GM12878 (cell line): ENCODE results near the gene ZCCHC2. TPM values are rescaled to one million over a fixed set of nuclear protein-coding genes. Genes with fewer than 3 reads are reported as not detected.

Experiments
- BACH1 ChIP-seq: fragments of 450-650 bp; IDR thresholded peaks from 2 replicates; pipeline ENCODE4 v1.6.1; 2017; ENCODE audit warnings: mild to moderate bottlenecking, borderline replicate concordance
- CHD2 ChIP-seq: IDR thresholded peaks from 2 replicates; pipeline ENCODE4 v1.6.1; 2011; ENCODE audit warnings: low read depth, low read length, improper control_type of control experiment, borderline replicate concordance
- CREM ChIP-seq: IDR thresholded peaks from 2 replicates; pipeline ENCODE4 v1.6.1; 2014; ENCODE audit warnings: antibody characterized with exemption, low read depth
- EZH2 ChIP-seq: IDR thresholded peaks from 2 replicates; pipeline ENCODE4 v1.6.1; 2012; ENCODE audit warnings: low read depth, mild to moderate bottlenecking, control low read depth, inconsistent platforms, low read length, borderline replicate concordance; ENCODE audit not compliant: control insufficient read depth
- FOXM1 ChIP-seq: IDR thresholded peaks from 2 replicates; pipeline ENCODE4 v1.6.1; 2012; ENCODE audit warnings: low read depth, mild to moderate bottlenecking, inconsistent platforms, low read length, moderate library complexity
- GABPA ChIP-seq: IDR thresholded peaks from 2 replicates; pipeline ENCODE4 v1.6.1; 2014; ENCODE audit warnings: antibody characterized with exemption, low read depth, mild to moderate bottlenecking, inconsistent platforms
- GATAD2B ChIP-seq: fragments of 450-650 bp; conservative IDR thresholded peaks from 2 replicates; pipeline ENCODE4 v1.6.1; 2017; ENCODE audit warnings: low read depth, mild to moderate bottlenecking, moderate library complexity
- HDAC6 ChIP-seq: fragments of 200-600 bp; sonication (generic); IDR thresholded peaks from one replicate; pipeline ENCODE4 v1.8.0; 2017; ENCODE audit warnings: antibody characterized with exemption; ENCODE audit not compliant: unreplicated experiment
- IKZF1 ChIP-seq: fragments of 450-650 bp; conservative IDR thresholded peaks from 2 replicates; pipeline ENCODE4 v1.6.1; 2017; ENCODE audit warnings: antibody characterized with exemption, mild to moderate bottlenecking
- IKZF2 ChIP-seq, 2 experiments: fragments of 450-650 bp; IDR thresholded peaks; 2 replicates each; pipeline ENCODE4 v1.6.1; 2017; ENCODE audit warnings: mild to moderate bottlenecking in 2 of 2, moderate library complexity in 2 of 2
- JUNB ChIP-seq: IDR thresholded peaks from 2 replicates; pipeline ENCODE4 v1.6.1; 2016; ENCODE audit warnings: antibody characterized with exemption, mild to moderate bottlenecking
- KDM1A ChIP-seq: fragments of 200-600 bp; sonication (generic); IDR thresholded peaks from 2 replicates; pipeline ENCODE4 v1.6.1; 2016; ENCODE audit warnings: borderline replicate concordance
- PKNOX1 ChIP-seq: fragments of 450-650 bp; IDR thresholded peaks from 2 replicates; pipeline ENCODE4 v1.6.1; 2016; ENCODE audit warnings: mild to moderate bottlenecking
- SPI1 ChIP-seq: IDR thresholded peaks from 2 replicates; pipeline ENCODE4 v1.6.1; 2011; ENCODE audit warnings: low read depth, mild to moderate bottlenecking, low read length, moderate library complexity, borderline replicate concordance; ENCODE audit not compliant: insufficient read depth
- TCF7 ChIP-seq: IDR thresholded peaks from 2 replicates; pipeline ENCODE4 v1.6.1; 2014; ENCODE audit warnings: antibody characterized with exemption, borderline replicate concordance
- USF2 ChIP-seq: IDR thresholded peaks from 2 replicates; pipeline ENCODE4 v1.6.1; 2011; ENCODE audit warnings: low read depth, low read length, improper control_type of control experiment, borderline replicate concordance
- YBX1 ChIP-seq: fragments of 450-650 bp; IDR thresholded peaks from 2 replicates; pipeline ENCODE4 v1.6.1; 2016; ENCODE audit warnings: antibody characterized with exemption
- ZSCAN29 ChIP-seq: fragments of 450-650 bp; IDR thresholded peaks from 2 replicates; pipeline ENCODE4 v1.6.1; 2017; ENCODE audit warnings: mild to moderate bottlenecking, moderate library complexity
- polyA plus RNA-seq, 11 experiments: library from polyadenylated mRNA; depleted of rRNA in 4 of 11; unstranded in 6 of 11; stranded (reverse) in 5 of 11; fragments of >200 nt; fragmentation: Nextera tagmentation in 4 of 11; fragmentation: Illumina TruSeq in 1 of 11; extraction: Ambion mirVana in 4 of 11; extraction: Trizol in 1 of 11; gene quantifications; 1 replicate in 1 of 11; 2 replicates in 10 of 11; pipeline versions ENCODE4 v1.2.1 to v1.2.3, GENCODE V29; 2011 to 2016; ENCODE audit warnings: inconsistent platforms in 2 of 11, missing spikeins in 2 of 11, low read depth in 1 of 11
- total RNA-seq, 4 experiments: library from RNA; depleted of rRNA in 3 of 4; stranded (reverse); fragments of >200 nt in 3 of 4; fragmentation: Illumina TruSeq in 1 of 4; extraction: Trizol in 1 of 4; gene quantifications; 2 replicates each; pipeline versions ENCODE4 v1.2.1 to v1.2.3, GENCODE V29; 2013 to 2021
- TF ChIP-seq, protein P1 (sequence below): IDR thresholded peaks from 2 replicates; pipeline ENCODE4 v1.6.1; 2011; ENCODE audit warnings: borderline replicate concordance, low read depth, mild to moderate bottlenecking, moderate library complexity, mixed read lengths, low read length; ENCODE audit not compliant: insufficient read depth; ENCODE audit errors: extremely low read length
- TF ChIP-seq, protein P2 (sequence below): fragments of 450-650 bp; IDR thresholded peaks from 2 replicates; pipeline ENCODE4 v1.6.1; 2016; ENCODE audit warnings: mild to moderate bottlenecking, moderate library complexity, borderline replicate concordance
- TF ChIP-seq, protein P3 (sequence below), 3 experiments: IDR thresholded peaks in 2 of 3; conservative IDR thresholded peaks in 1 of 3; 2 replicates each; pipeline ENCODE4 v1.5.1; 2011; ENCODE audit warnings: low read depth in 3 of 3, low read length in 3 of 3, mild to moderate bottlenecking in 3 of 3, control low read depth in 2 of 3, moderate library complexity in 2 of 3, inconsistent platforms in 1 of 3, mixed read lengths in 1 of 3; ENCODE audit not compliant: control insufficient read depth in 2 of 3, insufficient read depth in 1 of 3; ENCODE audit errors: extremely low read depth in 1 of 3

The ZCCHC2 gene
- total and polyA plus RNA-seq, 10 of the 15 experiments (the other 5 are each of a cell fraction or from before 2014, with no cell fraction given), result 1.7 to 17.4 (median 8.6) TPM

DNA sequence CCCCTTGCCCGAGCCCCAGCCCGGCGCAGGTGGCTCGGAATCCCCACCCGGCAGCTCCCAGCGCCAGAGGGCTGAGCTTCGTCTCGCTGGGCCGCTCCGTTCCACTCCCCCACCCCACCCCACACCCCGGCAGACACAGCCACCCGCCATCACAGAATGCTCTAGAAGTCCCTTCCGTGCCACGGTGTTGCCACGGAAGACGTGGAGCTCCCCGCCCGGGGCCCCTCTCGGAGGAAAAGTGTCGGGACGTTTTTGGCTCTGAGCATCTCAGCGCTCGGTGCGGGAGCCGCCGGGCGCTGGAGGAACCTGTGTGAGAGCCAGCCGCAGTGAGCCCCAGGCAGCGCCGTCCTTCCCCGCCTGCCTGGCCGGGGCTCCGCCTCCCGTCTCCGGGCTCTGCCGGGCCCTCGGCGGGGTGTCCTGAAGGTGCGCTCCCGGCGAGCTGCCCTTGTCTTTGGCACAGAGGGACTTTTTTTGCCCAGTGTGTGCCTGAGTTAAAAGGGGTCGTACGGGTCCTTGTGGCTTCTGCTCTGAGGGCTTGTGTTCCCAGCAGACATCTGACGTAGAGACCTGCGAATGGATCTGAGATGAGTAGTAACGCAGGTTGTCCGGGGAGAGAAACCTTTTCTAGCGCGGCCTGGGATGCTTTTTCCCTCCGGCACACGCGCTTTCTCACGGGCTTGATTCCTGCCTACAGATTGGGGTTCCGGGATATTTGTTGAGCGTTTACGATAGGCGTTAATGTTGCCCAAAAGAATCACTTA, 1.8 kb downstream of the ZCCHC2 start (continued):
- TF ChIP-seq BACH1 (no peak), TCF7 (no peak), ZSCAN29 (no peak), GABPA (no peak), IKZF1 (peak; percentile 25; the same call in 1 of the 2 replicates), KDM1A (no peak), HDAC6 (no peak), SPI1 (no peak), JUNB (no peak), FOXM1 (no peak), CREM (peak; percentile 29; the same call in 1 of the 2 replicates), EZH2 (no peak), CHD2 (no peak), GATAD2B (0 out of 2 replicates have a peak, but pooled peaks have one; percentile 31), IKZF2 (IDR thresholded peaks at IDR 0.05) (no peak), PKNOX1 (no peak), YBX1 (no peak), USF2 (no peak)
- TF ChIP-seq, protein P1, sequence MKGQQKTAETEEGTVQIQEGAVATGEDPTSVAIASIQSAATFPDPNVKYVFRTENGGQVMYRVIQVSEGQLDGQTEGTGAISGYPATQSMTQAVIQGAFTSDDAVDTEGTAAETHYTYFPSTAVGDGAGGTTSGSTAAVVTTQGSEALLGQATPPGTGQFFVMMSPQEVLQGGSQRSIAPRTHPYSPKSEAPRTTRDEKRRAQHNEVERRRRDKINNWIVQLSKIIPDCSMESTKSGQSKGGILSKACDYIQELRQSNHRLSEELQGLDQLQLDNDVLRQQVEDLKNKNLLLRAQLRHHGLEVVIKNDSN, result no peak
- TF ChIP-seq, protein P2, sequence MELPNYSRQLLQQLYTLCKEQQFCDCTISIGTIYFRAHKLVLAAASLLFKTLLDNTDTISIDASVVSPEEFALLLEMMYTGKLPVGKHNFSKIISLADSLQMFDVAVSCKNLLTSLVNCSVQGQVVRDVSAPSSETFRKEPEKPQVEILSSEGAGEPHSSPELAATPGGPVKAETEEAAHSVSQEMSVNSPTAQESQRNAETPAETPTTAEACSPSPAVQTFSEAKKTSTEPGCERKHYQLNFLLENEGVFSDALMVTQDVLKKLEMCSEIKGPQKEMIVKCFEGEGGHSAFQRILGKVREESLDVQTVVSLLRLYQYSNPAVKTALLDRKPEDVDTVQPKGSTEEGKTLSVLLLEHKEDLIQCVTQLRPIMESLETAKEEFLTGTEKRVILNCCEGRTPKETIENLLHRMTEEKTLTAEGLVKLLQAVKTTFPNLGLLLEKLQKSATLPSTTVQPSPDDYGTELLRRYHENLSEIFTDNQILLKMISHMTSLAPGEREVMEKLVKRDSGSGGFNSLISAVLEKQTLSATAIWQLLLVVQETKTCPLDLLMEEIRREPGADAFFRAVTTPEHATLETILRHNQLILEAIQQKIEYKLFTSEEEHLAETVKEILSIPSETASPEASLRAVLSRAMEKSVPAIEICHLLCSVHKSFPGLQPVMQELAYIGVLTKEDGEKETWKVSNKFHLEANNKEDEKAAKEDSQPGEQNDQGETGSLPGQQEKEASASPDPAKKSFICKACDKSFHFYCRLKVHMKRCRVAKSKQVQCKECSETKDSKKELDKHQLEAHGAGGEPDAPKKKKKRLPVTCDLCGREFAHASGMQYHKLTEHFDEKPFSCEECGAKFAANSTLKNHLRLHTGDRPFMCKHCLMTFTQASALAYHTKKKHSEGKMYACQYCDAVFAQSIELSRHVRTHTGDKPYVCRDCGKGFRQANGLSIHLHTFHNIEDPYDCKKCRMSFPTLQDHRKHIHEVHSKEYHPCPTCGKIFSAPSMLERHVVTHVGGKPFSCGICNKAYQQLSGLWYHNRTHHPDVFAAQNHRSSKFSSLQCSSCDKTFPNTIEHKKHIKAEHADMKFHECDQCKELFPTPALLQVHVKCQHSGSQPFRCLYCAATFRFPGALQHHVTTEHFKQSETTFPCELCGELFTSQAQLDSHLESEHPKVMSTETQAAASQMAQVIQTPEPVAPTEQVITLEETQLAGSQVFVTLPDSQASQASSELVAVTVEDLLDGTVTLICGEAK, result no peak
- TF ChIP-seq, protein P3, sequence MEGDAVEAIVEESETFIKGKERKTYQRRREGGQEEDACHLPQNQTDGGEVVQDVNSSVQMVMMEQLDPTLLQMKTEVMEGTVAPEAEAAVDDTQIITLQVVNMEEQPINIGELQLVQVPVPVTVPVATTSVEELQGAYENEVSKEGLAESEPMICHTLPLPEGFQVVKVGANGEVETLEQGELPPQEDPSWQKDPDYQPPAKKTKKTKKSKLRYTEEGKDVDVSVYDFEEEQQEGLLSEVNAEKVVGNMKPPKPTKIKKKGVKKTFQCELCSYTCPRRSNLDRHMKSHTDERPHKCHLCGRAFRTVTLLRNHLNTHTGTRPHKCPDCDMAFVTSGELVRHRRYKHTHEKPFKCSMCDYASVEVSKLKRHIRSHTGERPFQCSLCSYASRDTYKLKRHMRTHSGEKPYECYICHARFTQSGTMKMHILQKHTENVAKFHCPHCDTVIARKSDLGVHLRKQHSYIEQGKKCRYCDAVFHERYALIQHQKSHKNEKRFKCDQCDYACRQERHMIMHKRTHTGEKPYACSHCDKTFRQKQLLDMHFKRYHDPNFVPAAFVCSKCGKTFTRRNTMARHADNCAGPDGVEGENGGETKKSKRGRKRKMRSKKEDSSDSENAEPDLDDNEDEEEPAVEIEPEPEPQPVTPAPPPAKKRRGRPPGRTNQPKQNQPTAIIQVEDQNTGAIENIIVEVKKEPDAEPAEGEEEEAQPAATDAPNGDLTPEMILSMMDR (IDR thresholded peaks at IDR 0.05 in 2 of 3, conservative IDR thresholded peaks at IDR 0.05 in 1 of 3; ENCODE audit: control insufficient read depth in 2 of 3, extremely low read depth in 1 of 3, insufficient read depth in 1 of 3, low read depth in 3 of 3, low read length in 3 of 3), result no peak
